Activated T-helper 1 cell treated with anti-CD3 and anti-CD28 coated beads, Interleukin-12 subunit alpha, Interleukin-12 subunit beta, Interleukin-2, Interleukin-4 antibody, amounts not matched to agents 30 ng/mL and 10 ng/mL and 1 ng/mL, durations not matched to agents 14 hours and 24 hours and 36 hours (primary cell): ENCODE results near the gene RERE. TPM values are rescaled to one million over a fixed set of nuclear protein-coding genes. Genes with fewer than 3 reads are reported as not detected.
A peak's percentile ranks its signal among the peaks of the same experiment; 100 is the strongest.

Experiments used
- DNase-seq: peaks from one replicate; pipeline ENCODE4 v3.0.0; 2021; ENCODE audit warnings: low spot score
- H3K27ac Mint-ChIP-seq: one replicate; pipeline ENCODE4 v1.8.0; 2021; ENCODE audit warnings: mild to moderate bottlenecking, mixed read lengths
- H3K27me3 Mint-ChIP-seq: one replicate; pipeline ENCODE4 v1.8.0; 2022; ENCODE audit warnings: mild to moderate bottlenecking, moderate library complexity, mixed read lengths; ENCODE audit not compliant: insufficient read depth
- H3K36me3 Mint-ChIP-seq: one replicate; pipeline ENCODE4 v1.8.0; 2021; ENCODE audit warnings: low read depth, mixed read lengths
- H3K4me1 Mint-ChIP-seq: one replicate; pipeline ENCODE4 v1.8.0; 2021; ENCODE audit warnings: low read depth, mixed read lengths
- H3K4me3 Mint-ChIP-seq: one replicate; pipeline ENCODE4 v1.8.0; 2021; ENCODE audit warnings: mild to moderate bottlenecking, moderate library complexity, mixed read lengths
- H3K9me3 Mint-ChIP-seq: one replicate; pipeline ENCODE4 v1.8.0; 2021; ENCODE audit warnings: mixed read lengths
- intact Hi-C: fragments of 100-400 bp; cut with micrococcal nuclease; formaldehyde crosslinking; loops from one replicate; pipeline ENCODE4 v1.15.1; 2024
- total RNA-seq: library from RNA; stranded (reverse); gene quantifications from 2 replicates; pipeline ENCODE4 v1.2.3, GENCODE V29; 2022

Gene RERE
- total RNA-seq, 1 donor from 2014 or later: 82.0 TPM

- H3K27ac Mint-ChIP-seq: no peak overlapping the region
- H3K9me3 Mint-ChIP-seq: no peaks in the 10 kb centered on the region
- no peaks in the 10 kb centered on the region for H3K27me3 Mint-ChIP-seq
- peaks cover 30% of the 10 kb centered on the region for H3K4me1 Mint-ChIP-seq
- peaks cover 2% of the 10 kb centered on the region for H3K36me3 Mint-ChIP-seq
- intact Hi-C loops: no loop called here
- DNase-seq: no peak
- H3K4me3 Mint-ChIP-seq: no peak overlapping the region
Measured at GRCh38 chr1:8373125-8373524, 444.3 kb downstream of the RERE start.

- Mint-ChIP-seq H3K27me3 (no peaks in the 10 kb centered on the region), H3K4me3 (no peak overlapping the region), H3K9me3 (no peaks in the 10 kb centered on the region), H3K4me1 (peaks cover 35% of the 10 kb centered on the region), H3K27ac (no peak overlapping the region), H3K36me3 (peaks cover 4% of the 10 kb centered on the region)
- intact Hi-C loops: no loop called here
- no peak for DNase-seq
Measured at GRCh38 chr1:8371372-8371991, 446.0 kb downstream of the RERE start.

- intact Hi-C loops: no loop called here
- H3K4me3 Mint-ChIP-seq: no peak overlapping the region
- peaks cover 4% of the 10 kb centered on the region for H3K36me3 Mint-ChIP-seq
- peaks cover 29% of the 10 kb centered on the region for H3K4me1 Mint-ChIP-seq
- no peak for DNase-seq
- H3K27ac Mint-ChIP-seq: no peak overlapping the region
- H3K9me3 Mint-ChIP-seq: no peaks in the 10 kb centered on the region
- no peaks in the 10 kb centered on the region for H3K27me3 Mint-ChIP-seq
Measured at GRCh38 chr1:8370905-8371315, 446.5 kb downstream of the RERE start.

DNA sequence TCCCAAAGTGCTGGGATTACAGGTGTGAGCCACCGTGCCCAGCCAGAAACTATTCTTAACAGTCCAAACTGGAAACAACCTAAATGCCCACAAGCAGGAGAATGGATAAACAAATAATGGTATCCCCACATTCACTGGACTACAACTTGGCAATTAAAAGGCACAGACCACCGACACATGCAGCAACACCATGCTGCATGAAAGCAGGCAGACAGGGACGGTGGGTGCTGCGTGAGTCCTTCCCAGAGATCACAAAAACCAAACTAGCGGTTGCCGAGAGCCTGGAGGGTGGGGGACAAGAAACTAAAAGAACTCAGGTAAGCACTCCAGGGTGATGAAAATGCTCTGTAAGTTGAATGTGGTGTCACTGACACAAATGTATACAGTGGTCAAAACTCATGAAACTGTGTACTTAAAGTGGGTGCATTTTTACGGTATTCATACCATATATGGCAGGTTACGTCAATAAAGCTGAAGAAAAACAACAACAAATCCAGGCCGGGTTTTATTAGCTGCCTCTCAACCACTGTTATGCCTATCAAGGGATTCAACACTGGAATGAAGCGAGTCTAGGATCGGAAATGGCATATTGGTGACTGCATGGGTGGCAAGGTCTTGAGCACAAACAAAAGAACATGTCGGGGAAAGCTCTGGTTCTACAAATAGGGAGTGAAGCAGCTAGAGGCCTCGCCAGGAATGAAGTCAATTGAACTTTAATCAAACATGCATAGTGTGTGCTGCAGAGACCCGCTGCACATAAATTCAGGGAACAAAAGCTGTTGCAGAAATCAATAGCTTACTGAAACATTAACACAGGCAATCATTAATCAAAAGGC, 447.2 kb downstream of the RERE start:
- peaks cover 29% of the 10 kb centered on the region for H3K4me1 Mint-ChIP-seq
- no peak for DNase-seq
- no peaks in the 10 kb centered on the region for H3K27me3 Mint-ChIP-seq
- intact Hi-C loops: no loop called here
- H3K27ac Mint-ChIP-seq: no peak overlapping the region
- no peak overlapping the region for H3K4me3 Mint-ChIP-seq
- H3K9me3 Mint-ChIP-seq: no peaks in the 10 kb centered on the region
- peaks cover 4% of the 10 kb centered on the region for H3K36me3 Mint-ChIP-seq

DNA sequence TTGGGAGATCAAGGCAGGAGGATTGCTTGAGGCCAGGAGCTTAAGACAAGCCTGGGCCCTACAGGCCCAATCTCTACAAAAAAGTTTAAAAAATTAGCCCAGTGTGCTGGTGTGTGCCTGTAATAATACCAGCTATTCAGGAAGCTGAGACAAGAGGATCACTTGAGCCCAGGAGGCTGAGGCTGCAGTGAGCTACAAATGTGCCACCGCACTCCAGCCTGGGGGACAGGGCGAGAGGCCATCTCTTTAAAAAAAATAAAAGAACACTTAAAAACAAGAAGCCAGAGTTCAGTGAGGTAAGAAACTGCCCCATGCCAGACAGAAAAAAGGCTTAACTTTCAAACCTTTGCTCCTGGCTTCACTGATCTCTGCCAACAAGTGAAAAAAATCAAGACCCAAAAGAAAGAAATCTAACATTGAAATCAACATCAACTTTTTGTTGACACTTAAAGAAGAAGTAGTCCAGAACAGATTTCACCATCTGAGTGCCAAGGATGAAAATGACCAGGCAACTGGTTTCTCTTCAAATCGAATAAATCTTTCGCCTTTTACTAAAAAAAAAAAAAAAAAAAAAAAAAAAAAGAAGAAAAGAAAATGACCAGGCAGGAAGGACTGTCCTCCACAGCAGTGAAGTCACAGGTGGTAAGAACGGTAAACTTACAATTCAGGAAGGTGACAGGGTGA, 448.3 kb downstream of the RERE start:
- no peaks in the 10 kb centered on the region for H3K9me3 Mint-ChIP-seq

DNA sequence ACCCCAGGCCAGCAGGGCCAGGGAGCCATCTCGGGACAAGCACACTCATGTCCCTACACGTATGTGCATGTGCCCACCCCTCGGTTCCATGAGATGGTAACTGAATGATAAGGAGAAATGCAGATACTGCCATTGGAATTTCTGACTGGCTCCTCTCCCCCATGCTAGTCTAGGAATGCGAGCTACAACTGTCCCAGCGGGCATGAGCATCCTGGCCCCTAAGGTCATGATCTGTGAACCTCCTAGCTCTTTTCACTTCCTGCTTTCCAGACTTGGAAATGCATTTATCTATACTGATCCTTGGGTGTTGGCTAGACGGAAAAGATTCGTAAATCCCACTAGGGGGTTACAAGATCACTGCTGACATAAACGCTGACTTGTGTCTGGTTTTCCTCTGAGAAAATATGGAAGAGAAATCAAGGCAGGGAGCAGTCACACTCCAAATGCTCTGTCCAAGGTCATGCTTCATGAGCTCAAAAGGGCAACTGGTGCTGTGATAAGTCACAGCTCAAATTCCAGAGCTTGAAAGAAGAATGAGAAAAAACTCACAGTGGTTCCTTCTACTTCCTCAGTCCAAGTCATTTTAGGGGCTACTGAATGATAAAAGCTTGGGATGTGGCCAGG, 449.8 kb downstream of the RERE start:
- no peaks in the 10 kb centered on the region for H3K9me3 Mint-ChIP-seq
- H3K27me3 Mint-ChIP-seq: no peaks in the 10 kb centered on the region
- intact Hi-C loops: no loop called here
- H3K4me1 Mint-ChIP-seq: peaks cover 15% of the 10 kb centered on the region
- no peak for DNase-seq
- peak overlapping the region; percentile 4 for H3K27ac Mint-ChIP-seq
- peaks cover 8% of the 10 kb centered on the region for H3K36me3 Mint-ChIP-seq
- H3K4me3 Mint-ChIP-seq: no peak overlapping the region

More for the DNA sequence above, 448.3 kb downstream of the RERE start:
- Mint-ChIP-seq H3K36me3 (peaks cover 4% of the 10 kb centered on the region), H3K4me3 (no peak overlapping the region), H3K27me3 (no peaks in the 10 kb centered on the region), H3K27ac (no peak overlapping the region), H3K4me1 (peaks cover 19% of the 10 kb centered on the region)
- no peak for DNase-seq
- intact Hi-C loops: no loop called here

DNA sequence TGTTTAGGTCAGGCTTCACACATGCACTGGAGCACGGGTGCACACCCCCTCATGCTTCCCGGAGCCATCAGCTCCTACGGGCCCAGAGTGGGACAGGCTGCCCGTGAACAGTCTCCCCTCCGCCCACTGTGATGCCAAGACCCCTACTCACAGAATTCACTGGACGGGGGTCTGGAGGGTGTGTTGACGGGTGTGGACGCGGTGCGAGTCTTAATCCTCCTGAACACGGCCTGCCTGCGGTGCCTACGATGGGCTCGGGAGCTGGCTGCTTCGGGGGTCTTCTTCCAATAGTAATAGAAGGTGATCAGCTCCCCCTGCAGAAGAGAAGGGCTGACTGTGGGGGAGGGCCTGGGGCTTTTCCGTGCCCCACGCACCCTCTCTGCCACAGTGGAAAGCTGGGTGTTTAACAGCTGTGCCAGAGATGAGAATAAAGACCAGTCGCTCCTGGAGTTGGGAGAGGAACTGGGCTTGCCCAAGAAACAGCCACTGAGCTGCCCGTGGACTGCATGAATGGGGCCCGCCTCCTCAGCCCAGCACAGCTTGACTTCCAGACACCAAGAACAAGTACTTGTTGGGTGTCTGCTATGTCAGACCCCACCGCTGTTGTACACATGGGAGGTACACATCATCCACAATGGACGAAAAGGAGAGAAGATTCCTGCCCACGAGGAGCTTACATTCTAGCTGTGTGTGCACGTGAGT, 451.6 kb downstream of the RERE start:
- Mint-ChIP-seq H3K4me1 (peaks cover 15% of the 10 kb centered on the region), H3K9me3 (no peaks in the 10 kb centered on the region), H3K4me3 (no peak overlapping the region), H3K36me3 (peaks cover 6% of the 10 kb centered on the region), H3K27me3 (no peaks in the 10 kb centered on the region), H3K27ac (no peak overlapping the region)
- intact Hi-C loops: no loop called here
- no peak for DNase-seq

GRCh38 chr1:8364528-8365442, 452.7 kb downstream of the RERE start:
- intact Hi-C loops: no loop called here
- no peaks in the 10 kb centered on the region for H3K9me3 Mint-ChIP-seq
- no peak overlapping the region for H3K27ac Mint-ChIP-seq
- no peak overlapping the region for H3K4me3 Mint-ChIP-seq
- H3K27me3 Mint-ChIP-seq: no peaks in the 10 kb centered on the region
- peaks cover 7% of the 10 kb centered on the region for H3K4me1 Mint-ChIP-seq
- peaks cover 6% of the 10 kb centered on the region for H3K36me3 Mint-ChIP-seq
- DNase-seq: no peak

- H3K36me3 Mint-ChIP-seq: peaks cover 7% of the 10 kb centered on the region
Measured at GRCh38 chr1:8363767-8364301, 453.6 kb downstream of the RERE start.

GRCh38 chr1:8363186-8363766, 454.2 kb downstream of the RERE start:
- Mint-ChIP-seq H3K4me3 (no peak overlapping the region), H3K36me3 (peaks cover 10% of the 10 kb centered on the region), H3K4me1 (peaks cover 7% of the 10 kb centered on the region), H3K27me3 (peaks cover 1% of the 10 kb centered on the region), H3K9me3 (no peaks in the 10 kb centered on the region), H3K27ac (no peak overlapping the region)
- intact Hi-C loops: no loop called here
- DNase-seq: no peak

More at GRCh38 chr1:8363767-8364301, 453.6 kb downstream of the RERE start:
- intact Hi-C loops: no loop called here
- Mint-ChIP-seq H3K27me3 (peaks cover 1% of the 10 kb centered on the region), H3K27ac (no peak overlapping the region), H3K4me1 (peaks cover 7% of the 10 kb centered on the region), H3K4me3 (no peak overlapping the region), H3K9me3 (no peaks in the 10 kb centered on the region)
- DNase-seq: no peak

- Mint-ChIP-seq H3K27ac (no peak overlapping the region), H3K4me1 (peaks cover 7% of the 10 kb centered on the region), H3K4me3 (no peak overlapping the region), H3K27me3 (peaks cover 1% of the 10 kb centered on the region), H3K36me3 (peaks cover 15% of the 10 kb centered on the region), H3K9me3 (no peaks in the 10 kb centered on the region)
- intact Hi-C loops: no loop called here
- DNase-seq: no peak
Measured at GRCh38 chr1:8362701-8363101, 454.7 kb downstream of the RERE start.
